PFSK-1 (cell line): Measurements from ENCODE around the gene CPT1B.

Experiments
- POLR2AphosphoS5 ChIP-seq: IDR thresholded peaks from 2 replicates; pipeline ENCODE4 v1.6.1; 2012; ENCODE audit warnings: low read depth, mild to moderate bottlenecking, control low read depth, low read length, moderate library complexity
- SIN3A ChIP-seq: IDR thresholded peaks from 2 replicates; pipeline ENCODE4 v1.6.1; 2012; ENCODE audit warnings: mild to moderate bottlenecking, low read length, moderate library complexity, borderline replicate concordance; ENCODE audit not compliant: insufficient read depth
- TAF1 ChIP-seq: IDR thresholded peaks from 2 replicates; pipeline ENCODE4 v1.6.1; 2012; ENCODE audit warnings: low read length, control low read depth, borderline replicate concordance; ENCODE audit not compliant: insufficient read depth
- TF ChIP-seq, protein P1 (sequence below), 2 experiments: IDR thresholded peaks; 2 replicates each; pipeline versions ENCODE4 v1.6.1 to v1.8.0; 2011 to 2012; ENCODE audit warnings: low read depth in 2 of 2, low read length in 2 of 2, control low read depth in 1 of 2, inconsistent platforms in 1 of 2, mild to moderate bottlenecking in 1 of 2, moderate library complexity in 1 of 2; ENCODE audit not compliant: insufficient read depth in 1 of 2

DNA sequence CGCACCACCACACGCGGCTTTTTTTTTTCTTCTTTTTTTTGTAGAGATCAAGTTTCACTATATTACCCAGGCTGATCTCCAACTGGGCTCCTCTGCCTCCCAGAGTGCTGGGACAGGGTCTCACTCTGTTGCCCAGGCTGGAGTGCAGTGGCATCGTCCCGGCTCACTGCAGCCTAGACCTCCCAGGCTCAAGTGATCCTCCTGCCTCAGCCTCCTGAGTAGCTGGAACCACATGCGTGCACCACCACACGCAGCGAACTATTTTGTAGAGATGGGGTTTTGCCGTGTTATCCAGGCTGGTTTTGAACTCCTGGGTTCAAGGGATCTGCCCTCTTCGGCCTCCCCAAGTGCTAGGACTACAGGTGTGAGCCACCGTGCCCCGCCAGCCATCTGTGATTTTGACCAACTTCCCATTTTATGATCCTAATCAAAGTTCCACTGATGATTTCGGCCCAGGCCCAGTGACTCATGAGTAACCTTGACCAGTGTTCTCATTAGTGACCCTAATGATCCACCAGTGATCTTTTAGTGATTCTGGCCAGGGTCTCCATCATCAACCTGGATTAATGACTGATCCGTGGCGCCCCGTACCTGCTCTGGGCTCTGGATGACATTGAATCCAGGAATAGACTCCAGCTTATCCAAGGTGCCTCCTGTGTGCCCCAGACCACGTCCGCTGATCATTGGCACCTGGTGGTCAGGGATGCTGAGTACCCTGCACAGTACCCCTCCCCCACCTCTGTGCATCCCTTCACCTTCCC lies 50.1 kb downstream of the CPT1B start:
- no peak for TF ChIP-seq POLR2AphosphoS5
- TF ChIP-seq TAF1 = no peak
- TF ChIP-seq, protein P1, sequence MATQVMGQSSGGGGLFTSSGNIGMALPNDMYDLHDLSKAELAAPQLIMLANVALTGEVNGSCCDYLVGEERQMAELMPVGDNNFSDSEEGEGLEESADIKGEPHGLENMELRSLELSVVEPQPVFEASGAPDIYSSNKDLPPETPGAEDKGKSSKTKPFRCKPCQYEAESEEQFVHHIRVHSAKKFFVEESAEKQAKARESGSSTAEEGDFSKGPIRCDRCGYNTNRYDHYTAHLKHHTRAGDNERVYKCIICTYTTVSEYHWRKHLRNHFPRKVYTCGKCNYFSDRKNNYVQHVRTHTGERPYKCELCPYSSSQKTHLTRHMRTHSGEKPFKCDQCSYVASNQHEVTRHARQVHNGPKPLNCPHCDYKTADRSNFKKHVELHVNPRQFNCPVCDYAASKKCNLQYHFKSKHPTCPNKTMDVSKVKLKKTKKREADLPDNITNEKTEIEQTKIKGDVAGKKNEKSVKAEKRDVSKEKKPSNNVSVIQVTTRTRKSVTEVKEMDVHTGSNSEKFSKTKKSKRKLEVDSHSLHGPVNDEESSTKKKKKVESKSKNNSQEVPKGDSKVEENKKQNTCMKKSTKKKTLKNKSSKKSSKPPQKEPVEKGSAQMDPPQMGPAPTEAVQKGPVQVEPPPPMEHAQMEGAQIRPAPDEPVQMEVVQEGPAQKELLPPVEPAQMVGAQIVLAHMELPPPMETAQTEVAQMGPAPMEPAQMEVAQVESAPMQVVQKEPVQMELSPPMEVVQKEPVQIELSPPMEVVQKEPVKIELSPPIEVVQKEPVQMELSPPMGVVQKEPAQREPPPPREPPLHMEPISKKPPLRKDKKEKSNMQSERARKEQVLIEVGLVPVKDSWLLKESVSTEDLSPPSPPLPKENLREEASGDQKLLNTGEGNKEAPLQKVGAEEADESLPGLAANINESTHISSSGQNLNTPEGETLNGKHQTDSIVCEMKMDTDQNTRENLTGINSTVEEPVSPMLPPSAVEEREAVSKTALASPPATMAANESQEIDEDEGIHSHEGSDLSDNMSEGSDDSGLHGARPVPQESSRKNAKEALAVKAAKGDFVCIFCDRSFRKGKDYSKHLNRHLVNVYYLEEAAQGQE (IDR thresholded peaks at IDR 0.05; ENCODE audit: insufficient read depth in 1 of 2, low read depth in 2 of 2, low read length in 2 of 2) = no peak
- TF ChIP-seq SIN3A = no peak
